CD4-positive, alpha-beta T cell (primary cell): ENCODE measurements around the gene FGF8. TPM values are rescaled to one million over a fixed set of nuclear protein-coding genes. Genes with fewer than 3 reads are reported as not detected.
A peak's percentile ranks its signal among the peaks of the same experiment; 100 is the strongest.
"Not testable (repeated sequence)": the region's sequence is repeated elsewhere in the genome, so short reads cannot be mapped to it uniquely, and the experiment has no call there.

ENCODE experiments used
- ATAC-seq: fragments of 200-7000 bp; cut with Tn5 transposase; one replicate; pipeline ENCODE4 v1.10.0; 2022; ENCODE audit warnings: mild to moderate bottlenecking; ENCODE audit not compliant: poor library complexity
- CTCF ChIA-PET: fragments of 350-600 bp; sonication (Branson Sonifier 250); formaldehyde crosslinking; loops from one replicate; lab custom pipeline; 2021; ENCODE audit warnings: antibody characterized with exemption, inconsistent platforms; lab: Charles Lee
- POLR2A ChIA-PET: fragments of 350-600 bp; sonication (Branson Sonifier 250); formaldehyde crosslinking; loops from one replicate; lab custom pipeline; 2021; ENCODE audit warnings: antibody characterized with exemption, inconsistent platforms; lab: Charles Lee
- DNase-seq, 14 experiments: peaks; one replicate each; pipeline ENCODE4 v3.0.0-alpha.2; 2013 to 2020; ENCODE audit warnings: mixed read lengths in 2 of 14
- H3K27ac ChIP-seq, 2 donors: one replicate each; pipeline versions ENCODE4 v1.5.1 to v1.7.0; 2013; ENCODE audit warnings: low read length in 2 of 2, low read depth in 1 of 2, mild to moderate bottlenecking in 1 of 2
- H3K27me3 ChIP-seq, 2 experiments: 1 replicate in 1 of 2; 2 replicates in 1 of 2; pipeline versions ENCODE4 v1.6.1 to v1.7.0; 2013; ENCODE audit warnings: low read length in 2 of 2, control low read depth in 1 of 2, mild to moderate bottlenecking in 1 of 2, moderate library complexity in 1 of 2; ENCODE audit not compliant: insufficient read depth in 2 of 2, control insufficient read depth in 1 of 2
- H3K36me3 ChIP-seq: one replicate; pipeline ENCODE4 v1.6.1; 2013; ENCODE audit warnings: low read length, control low read depth; ENCODE audit not compliant: insufficient read depth
- H3K4me1 ChIP-seq: one replicate; pipeline ENCODE4 v1.6.1; 2013; ENCODE audit warnings: low read length, control low read depth; ENCODE audit not compliant: insufficient read depth
- H3K4me3 ChIP-seq: one replicate; pipeline ENCODE4 v1.5.1; 2013; ENCODE audit warnings: mild to moderate bottlenecking, low read length, moderate library complexity
- H3K9me3 ChIP-seq, 2 experiments: 1 replicate in 1 of 2; 2 replicates in 1 of 2; pipeline versions ENCODE4 v1.6.1 to v1.7.0; 2013; ENCODE audit warnings: low read length in 2 of 2, mild to moderate bottlenecking in 2 of 2, control low read depth in 1 of 2, moderate library complexity in 1 of 2; ENCODE audit not compliant: control insufficient read depth in 1 of 2, insufficient read depth in 1 of 2
- H3K27ac Mint-ChIP-seq: one replicate; pipeline ENCODE4 v1.8.0; 2020; ENCODE audit warnings: mixed read lengths
- H3K27me3 Mint-ChIP-seq: one replicate; pipeline ENCODE4 v1.8.0; 2021; ENCODE audit warnings: mixed read lengths
- H3K36me3 Mint-ChIP-seq: one replicate; pipeline ENCODE4 v1.8.0; 2021; ENCODE audit warnings: low read depth, mixed read lengths
- H3K4me1 Mint-ChIP-seq: one replicate; pipeline ENCODE4 v1.8.0; 2021; ENCODE audit warnings: low read depth, mixed read lengths
- H3K4me3 Mint-ChIP-seq: one replicate; pipeline ENCODE4 v1.8.0; 2020; ENCODE audit warnings: mild to moderate bottlenecking, mixed read lengths
- H3K9me3 Mint-ChIP-seq: one replicate; pipeline ENCODE4 v1.8.0; 2020; ENCODE audit warnings: mixed read lengths
- CTCF ChIP-seq: fragments of 200-600 bp; IDR thresholded peaks from one replicate; pipeline ENCODE4 v1.8.0; 2022; ENCODE audit warnings: antibody characterized with exemption, mild to moderate bottlenecking
- intact Hi-C, 2 experiments: fragments of 100-400 bp; cut with DNase I in 1 of 2; cut with micrococcal nuclease in 1 of 2; formaldehyde crosslinking; loops; one replicate each; pipeline versions ENCODE4 v1.15.1 to v1.9.0; 2023 to 2025; cut with DNase I, micrococcal nuclease
- total RNA-seq, 174 experiments: library from RNA in 2 of 174; stranded (reverse) in 2 of 174; gene quantifications; one replicate each; pipeline ENCODE4 v1.2.3 and lab custom pipeline; 2021 to 2026

The FGF8 gene
- total RNA-seq, 2 experiments from 2014 or later, result not detected

- Mint-ChIP-seq H3K36me3 (peaks cover 89% of the 10 kb centered on the region), H3K27me3 (no peaks in the 10 kb centered on the region), H3K4me1 (peaks cover 19% of the 10 kb centered on the region), H3K9me3 (no peaks in the 10 kb centered on the region), H3K4me3 (no peak overlapping the region), H3K27ac (no peak overlapping the region)
- ChIA-PET CTCF (no interaction called here), POLR2A (no interaction called here)
- H3K36me3 ChIP-seq, result peaks cover 92% of the 10 kb centered on the region
- no peak for ATAC-seq
- no peaks in the 10 kb centered on the region for H3K9me3 ChIP-seq
- no peak for DNase-seq
- H3K27me3 ChIP-seq, result no peaks in the 10 kb centered on the region
- TF ChIP-seq CTCF, result no peak
- intact Hi-C loops, result loop anchor here in 1 of 2 experiments (10.0 kb wide), 1 partner anchor 265 kb away; the partner anchor contains the start of gene ARMH3
- H3K4me3 ChIP-seq, result no peak overlapping the region
- H3K27ac ChIP-seq, result no peak overlapping the region
- no peaks in the 10 kb centered on the region for H3K4me1 ChIP-seq
Measured at GRCh38 chr10:101789686-101790085, 13.8 kb upstream of the FGF8 start.

- POLR2A ChIA-PET, H3K4me3 ChIP-seq, H3K27me3 ChIP-seq, H3K9me3 ChIP-seq, H3K27me3 Mint-ChIP-seq, ATAC-seq, CTCF ChIA-PET, H3K4me3 Mint-ChIP-seq, H3K27ac Mint-ChIP-seq, DNase-seq, H3K4me1 ChIP-seq, H3K27ac ChIP-seq, H3K9me3 Mint-ChIP-seq: not testable (repeated sequence)
- Mint-ChIP-seq H3K36me3 (peaks cover 89% of the 10 kb centered on the region), H3K4me1 (peaks cover 24% of the 10 kb centered on the region)
- peaks cover 89% of the 10 kb centered on the region for H3K36me3 ChIP-seq
- intact Hi-C loops, result loop anchor here in 1 of 2 experiments (10.0 kb wide), 1 partner anchor 266 kb away; the partner anchor contains the start of gene ARMH3
Measured at GRCh38 chr10:101789231-101789630, 13.3 kb upstream of the FGF8 start.

GRCh38 chr10:101785801-101786200, 9.9 kb upstream of the FGF8 start:
- no peaks in the 10 kb centered on the region for H3K9me3 ChIP-seq
- ChIA-PET CTCF (no interaction called here), POLR2A (interaction anchor here (1.8 to 4.3 kb wide), 3 partner anchors 10 to 32 kb away, joined by 5 to 43 read pairs (median 20); partner anchors contain the start of gene OGA)
- H3K4me3 ChIP-seq, result no peak overlapping the region
- intact Hi-C loops, result loop anchor here in 1 of 2 experiments (10.0 kb wide), 1 partner anchor 269 kb away; the partner anchor contains the start of gene ARMH3
- Mint-ChIP-seq H3K9me3 (no peaks in the 10 kb centered on the region), H3K27me3 (no peaks in the 10 kb centered on the region), H3K36me3 (peaks cover 69% of the 10 kb centered on the region), H3K4me3 (peak overlapping the region; percentile 12), H3K4me1 (peaks cover 55% of the 10 kb centered on the region), H3K27ac (peak overlapping the region; percentile 86)
- ATAC-seq, result no peak
- no peak overlapping the region for H3K27ac ChIP-seq
- no peaks in the 10 kb centered on the region for H3K27me3 ChIP-seq
- DNase-seq, result no peak
- no peak for TF ChIP-seq CTCF
- H3K4me1 ChIP-seq, result peaks cover 36% of the 10 kb centered on the region
- H3K36me3 ChIP-seq, result peaks cover 63% of the 10 kb centered on the region
